Lower leg skin (tissue), 4 donors: ENCODE results near the gene USP31. TPM values are rescaled to one million over a fixed set of nuclear protein-coding genes. Genes with fewer than 3 reads are reported as not detected.
A peak's percentile ranks its signal among the peaks of the same experiment; 100 is the strongest.

Experiments
- DNase-seq, 2 donors: peaks; one replicate each; pipeline ENCODE4 v3.0.0-alpha.2; 2019; ENCODE audit warnings: low spot score in 2 of 2
- H3K4me3 ChIP-seq: fragments of 200-600 bp; sonication (generic); 2 replicates; pipeline ENCODE4 v1.5.1; 2017; ENCODE audit warnings: mild to moderate bottlenecking, low read depth; ENCODE audit not compliant: poor library complexity, severe bottlenecking
- POLR2A ChIP-seq, 2 donors: fragments of 450-650 bp; IDR thresholded peaks; one replicate each; pipeline ENCODE4 v1.6.1; 2016 to 2017; ENCODE audit warnings: antibody characterized with exemption in 2 of 2, mild to moderate bottlenecking in 1 of 2, moderate library complexity in 1 of 2
- WGBS, 2 donors: methylation state at CpG; one replicate each; pipeline ENCODE4 v1.1.5; 2018; 5-methylcytosine and 5-hydroxymethylcytosine counted together
- intact Hi-C: fragments of 100-400 bp; cut with DNase I; formaldehyde crosslinking; loops from one replicate; pipeline ENCODE4 v1.15.0; 2023; ENCODE audit warnings: low total_unique reads
- total RNA-seq, 4 donors: library from RNA; depleted of rRNA; stranded (reverse); fragments of >200 nt; gene quantifications; one replicate each; pipeline ENCODE4 v1.1.0, GENCODE V29; 2016
- TF ChIP-seq, protein P1 (sequence below), 3 donors: fragments of 450-650 bp; IDR thresholded peaks; one replicate each; pipeline ENCODE4 v1.5.1; 2016; ENCODE audit warnings: antibody characterized with exemption in 3 of 3, mild to moderate bottlenecking in 3 of 3, moderate library complexity in 2 of 3

USP31 gene
- total RNA-seq, 4 donors from 2014 or later = 11.3 to 41.1 (median 15.6) TPM

DNA sequence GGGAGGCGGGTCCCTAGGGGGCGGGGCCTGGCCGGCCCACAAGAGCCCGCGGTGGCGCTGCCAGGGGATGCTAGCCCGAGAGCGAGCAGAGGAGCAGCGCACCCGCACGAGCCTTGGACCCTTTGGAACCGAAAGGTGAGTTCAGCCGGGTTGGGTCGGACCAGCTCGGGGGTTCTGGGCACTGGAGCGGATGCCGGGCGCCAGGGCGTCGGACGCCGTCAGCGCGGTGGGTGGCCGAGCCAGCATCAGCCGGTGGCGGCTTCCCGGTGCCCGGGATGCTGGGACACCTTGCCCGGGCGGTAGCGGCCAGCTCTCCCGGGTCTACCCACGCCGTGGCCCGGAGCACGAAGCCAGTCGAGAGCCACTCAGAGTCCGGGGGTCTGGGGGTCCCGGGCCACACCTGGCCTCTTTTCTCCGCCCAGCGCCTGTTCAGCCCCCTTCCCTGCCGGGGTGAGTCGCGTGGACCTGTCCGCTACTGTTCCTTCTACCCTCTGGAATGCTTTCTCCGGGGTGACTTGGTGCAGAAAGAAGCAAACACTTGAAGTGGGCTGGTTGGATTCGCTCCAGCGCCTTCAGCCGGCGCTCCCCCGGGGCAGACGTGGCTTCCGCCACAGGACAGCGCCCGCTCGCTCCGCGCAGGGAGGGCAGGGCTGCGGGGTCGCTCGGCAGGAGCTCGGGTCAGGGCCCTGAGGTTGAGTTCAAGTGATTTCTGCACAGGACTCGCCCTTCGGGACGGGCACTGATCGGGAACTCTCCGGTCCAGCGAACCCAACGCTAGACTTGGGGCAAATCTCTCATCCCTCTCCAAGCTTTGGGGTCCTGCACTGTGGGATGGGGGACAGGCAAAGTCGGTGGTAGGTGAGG lies 33.7 kb upstream of the USP31 start, which contains the start of gene SCNN1G:
Gene SCNN1G, plus strand, starts transcription at position 67 of the 864 bp plus-strand sequence. CDS start 3,527 bp downstream, outside the sequence.
- H3K4me3 ChIP-seq = peak within 1 kb of the TSS; percentile 41
- DNase-seq = no peak
- TF ChIP-seq, protein P1, sequence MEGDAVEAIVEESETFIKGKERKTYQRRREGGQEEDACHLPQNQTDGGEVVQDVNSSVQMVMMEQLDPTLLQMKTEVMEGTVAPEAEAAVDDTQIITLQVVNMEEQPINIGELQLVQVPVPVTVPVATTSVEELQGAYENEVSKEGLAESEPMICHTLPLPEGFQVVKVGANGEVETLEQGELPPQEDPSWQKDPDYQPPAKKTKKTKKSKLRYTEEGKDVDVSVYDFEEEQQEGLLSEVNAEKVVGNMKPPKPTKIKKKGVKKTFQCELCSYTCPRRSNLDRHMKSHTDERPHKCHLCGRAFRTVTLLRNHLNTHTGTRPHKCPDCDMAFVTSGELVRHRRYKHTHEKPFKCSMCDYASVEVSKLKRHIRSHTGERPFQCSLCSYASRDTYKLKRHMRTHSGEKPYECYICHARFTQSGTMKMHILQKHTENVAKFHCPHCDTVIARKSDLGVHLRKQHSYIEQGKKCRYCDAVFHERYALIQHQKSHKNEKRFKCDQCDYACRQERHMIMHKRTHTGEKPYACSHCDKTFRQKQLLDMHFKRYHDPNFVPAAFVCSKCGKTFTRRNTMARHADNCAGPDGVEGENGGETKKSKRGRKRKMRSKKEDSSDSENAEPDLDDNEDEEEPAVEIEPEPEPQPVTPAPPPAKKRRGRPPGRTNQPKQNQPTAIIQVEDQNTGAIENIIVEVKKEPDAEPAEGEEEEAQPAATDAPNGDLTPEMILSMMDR (IDR thresholded peaks at IDR 0.05) = no peak
- TF ChIP-seq POLR2A (IDR thresholded peaks at IDR 0.05) = no peak
- WGBS, 2 donors = 2 to 5% methylated on average over 48 to 53 of the region's 71 CpGs
- intact Hi-C loops = loop anchor here (2.0 kb wide), 1 partner anchor 250 kb away; no protein-coding TSS in a partner anchor

- intact Hi-C loops = loop anchor here (2.0 kb wide), 1 partner anchor 251 kb away; no protein-coding TSS in a partner anchor
- no peak for TF ChIP-seq POLR2A (IDR thresholded peaks at IDR 0.05)
- TF ChIP-seq, protein P1 (IDR thresholded peaks at IDR 0.05) = peak in 2 of 3 donors; percentile 31 to 42
- H3K4me3 ChIP-seq = no peak overlapping the region
- 9% methylated on average over 13 to 15 of the region's 33 CpGs for WGBS, 2 donors
- peak; percentile 65 to 94 for DNase-seq
Measured at GRCh38 chr16:23182206-23182678, 33.0 kb upstream of the USP31 start.

DNA sequence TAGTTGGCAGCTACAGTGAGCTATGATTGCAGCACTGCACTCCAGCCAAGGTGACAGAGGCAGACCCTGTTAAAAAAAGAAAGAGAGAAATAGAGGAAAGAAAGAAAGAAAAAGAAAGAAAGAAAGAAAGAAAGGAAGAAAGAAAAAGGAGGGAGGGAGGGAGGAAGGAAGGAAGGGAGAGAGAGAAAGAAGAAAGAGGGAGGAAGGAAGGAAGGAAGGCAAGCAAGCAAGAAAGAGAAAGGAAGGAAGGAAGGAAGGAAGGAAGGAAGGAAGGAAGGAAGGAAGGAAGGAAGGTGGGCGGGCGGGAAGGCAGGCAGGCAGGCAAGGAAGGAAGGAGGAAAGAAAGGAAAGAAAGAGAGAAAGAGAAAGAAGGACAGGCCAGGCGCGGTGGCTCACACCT lies 32.3 kb upstream of the USP31 start:
- WGBS, 2 donors = 87 to 91% methylated on average over 4 of the region's 4 CpGs
- no peak for TF ChIP-seq POLR2A (IDR thresholded peaks at IDR 0.05)
- TF ChIP-seq, protein P1 (IDR thresholded peaks at IDR 0.05) = no peak
- intact Hi-C loops = no loop called here
- no peak overlapping the region for H3K4me3 ChIP-seq
- DNase-seq = no peak

- no peak for DNase-seq
- intact Hi-C loops = no loop called here
- TF ChIP-seq, protein P1 (IDR thresholded peaks at IDR 0.05) = no peak
- TF ChIP-seq POLR2A (IDR thresholded peaks at IDR 0.05) = no peak
Measured at GRCh38 chr16:23175651-23176050, 26.4 kb upstream of the USP31 start.

DNA sequence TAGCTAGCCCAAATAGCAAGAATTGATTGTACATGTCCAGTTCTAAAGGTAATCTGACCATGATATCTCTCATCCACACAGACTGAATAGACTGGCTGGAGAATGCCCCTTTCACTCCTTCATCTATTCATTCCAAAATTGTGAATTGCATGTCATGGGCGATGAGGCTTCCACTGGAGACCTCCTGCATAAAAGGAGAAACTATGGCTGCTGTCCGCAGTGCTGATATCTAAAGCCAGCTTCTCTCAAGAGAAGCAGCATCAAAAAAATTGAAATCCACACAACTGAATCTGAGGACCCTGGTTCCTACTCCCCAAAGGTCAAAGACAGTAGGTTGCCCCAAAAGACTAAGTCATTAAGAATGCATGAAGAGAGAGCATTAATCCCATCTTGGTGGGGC lies 25.4 kb upstream of the USP31 start:
- TF ChIP-seq, protein P1 (IDR thresholded peaks at IDR 0.05) = no peak
- TF ChIP-seq POLR2A (IDR thresholded peaks at IDR 0.05) = no peak
- WGBS, 2 donors = 41 to 44% methylated on average over 2 of the region's 2 CpGs
- peak in 1 of 2 donors; percentile 0 for DNase-seq
- intact Hi-C loops = no loop called here
- H3K4me3 ChIP-seq = no peak overlapping the region

More at GRCh38 chr16:23175651-23176050, 26.4 kb upstream of the USP31 start:
- no peak overlapping the region for H3K4me3 ChIP-seq
